Measurements from ENCODE around the gene NOS1AP.

Gene NOS1AP

GRCh38 chr1:162374406-162374805, 304.9 kb downstream of the NOS1AP start:
- DNase-seq, result no peak

GRCh38 chr1:162375463-162375862, 306.0 kb downstream of the NOS1AP start:
- no peak for DNase-seq

- DNase-seq, result no peak
Observed at GRCh38 chr1:162376691-162377090, 307.2 kb downstream of the NOS1AP start, which contains the start of gene SPATA46. Gene SPATA46 (minus strand): TSS chr1:162376854. CDS start chr1:162376790, 64 bp downstream.

GRCh38 chr1:162380061-162380846, 310.8 kb downstream of the NOS1AP start:
- no peak for DNase-seq

- DNase-seq, result no peak
Observed at GRCh38 chr1:162381383-162381782, 311.9 kb downstream of the NOS1AP start, which contains the start of gene C1orf226. Gene C1orf226 (plus strand): TSS chr1:162381728. CDS start chr1:162381902, 174 bp downstream.

GRCh38 chr1:162381941-162382750, 312.7 kb downstream of the NOS1AP start:
- no peak for DNase-seq

GRCh38 chr1:162383091-162383490, 313.6 kb downstream of the NOS1AP start:
- no peak for DNase-seq

GRCh38 chr1:162383516-162383915, 314.0 kb downstream of the NOS1AP start:
- no peak for DNase-seq

GRCh38 chr1:162384116-162384515, 314.6 kb downstream of the NOS1AP start:
- DNase-seq, result no peak

- no peak for DNase-seq
Observed at GRCh38 chr1:162384601-162385279, 315.2 kb downstream of the NOS1AP start.

GRCh38 chr1:162385280-162385623, 315.8 kb downstream of the NOS1AP start:
- DNase-seq, result no peak

GRCh38 chr1:162385702-162386101, 316.2 kb downstream of the NOS1AP start:
- no peak for DNase-seq

GRCh38 chr1:162386292-162387225, 317.1 kb downstream of the NOS1AP start:
- DNase-seq, result no peak

GRCh38 chr1:162387226-162388082, 318.0 kb downstream of the NOS1AP start:
- no peak for DNase-seq

GRCh38 chr1:162388083-162388594, 318.6 kb downstream of the NOS1AP start:
- DNase-seq, result no peak

- DNase-seq, result no peak
Observed at GRCh38 chr1:162388615-162389014, 319.1 kb downstream of the NOS1AP start.

GRCh38 chr1:162389021-162389818, 319.7 kb downstream of the NOS1AP start:
- peak; percentile 63 for DNase-seq

GRCh38 chr1:162389971-162390370, 320.5 kb downstream of the NOS1AP start:
- no peak for DNase-seq

- DNase-seq, result no peak
Observed at GRCh38 chr1:162390396-162391185, 321.1 kb downstream of the NOS1AP start.

Measured in NCI-H2171 (cell line).